ENCODE data around the gene DNAH14. TPM values are rescaled to one million over a fixed set of nuclear protein-coding genes. Genes with fewer than 3 reads are reported as not detected.
A peak's percentile ranks its signal among the peaks of the same experiment; 100 is the strongest.

Gene DNAH14
- total RNA-seq, 2 donors from 2014 or later: 7.5 to 9.6 TPM

- intact Hi-C loops (cut with DNase I): no loop called here
- peaks cover 37% of the 10 kb centered on the region for H3K4me1 ChIP-seq
- no peak for DNase-seq
Measured at GRCh38 chr1:225448146-225448805, 518.8 kb downstream of the DNAH14 start.

More at GRCh38 chr1:225448146-225448805, 518.8 kb downstream of the DNAH14 start:
- TF ChIP-seq CTCF (IDR thresholded peaks at IDR 0.05): no peak
- Histone ChIP-seq H3K9ac (ENCODE audit: low read depth in 2 of 2, low read length in 2 of 2) (peak overlapping the region in 1 of 2 donors; percentile 68), H3K9me3 (no peaks in the 10 kb centered on the region), H3K36me3 (no peaks in the 10 kb centered on the region), H3K27me3 (no peaks in the 10 kb centered on the region), H3K4me3 (no peak overlapping the region), H3K27ac (peak overlapping the region; percentile 47)
